K562 (cell line): ENCODE data around the gene GPR137C. TPM values are rescaled to one million over a fixed set of nuclear protein-coding genes. Genes with fewer than 3 reads are reported as not detected.
A peak's percentile ranks its signal among the peaks of the same experiment; 100 is the strongest.

Experiments
- ARID2 ChIP-seq: fragments of 450-650 bp; IDR thresholded peaks from 2 replicates; pipeline ENCODE4 v1.6.1; 2017; ENCODE audit warnings: antibody characterized with exemption, mild to moderate bottlenecking
- ATF1 ChIP-seq, 2 experiments: fragments of 450-650 bp in 1 of 2; IDR thresholded peaks; 2 replicates each; pipeline ENCODE4 v1.6.1; 2016; ENCODE audit warnings: missing compliant biosample characterization in 1 of 2, missing genetic modification characterization in 1 of 2
- CBFA2T3 ChIP-seq: fragments of 450-650 bp; IDR thresholded peaks from 2 replicates; pipeline ENCODE4 v1.6.1; 2017
- HDAC6 ChIP-seq: IDR thresholded peaks from 2 replicates; pipeline ENCODE4 v1.6.1; 2012; ENCODE audit warnings: low read depth, mild to moderate bottlenecking, control low read depth, inconsistent platforms, low read length, moderate library complexity
- MYNN ChIP-seq, 2 experiments: sonication (generic); formaldehyde crosslinking in 1 of 2; IDR thresholded peaks; 2 replicates each; pipeline versions ENCODE4 v1.5.0 to v1.6.1; 2016 to 2020; ENCODE audit warnings: antibody characterized with exemption in 1 of 2, missing genetic modification reagents in 1 of 2
- NFE2L1 ChIP-seq: fragments of 450-650 bp; IDR thresholded peaks from 2 replicates; pipeline ENCODE4 v1.6.1; 2016; ENCODE audit warnings: missing genetic modification characterization, low read depth, mild to moderate bottlenecking, missing compliant biosample characterization, moderate library complexity, borderline replicate concordance
- NRF1 ChIP-seq, 2 experiments: fragments of 450-650 bp; IDR thresholded peaks in 1 of 2; conservative IDR thresholded peaks in 1 of 2; 2 replicates each; pipeline ENCODE4 v1.6.1; 2014; ENCODE audit warnings: mild to moderate bottlenecking in 2 of 2
- PYGO2 ChIP-seq: fragments of 450-650 bp; IDR thresholded peaks from 2 replicates; pipeline ENCODE4 v1.6.1; 2016; ENCODE audit warnings: mild to moderate bottlenecking, missing genetic modification characterization, moderate library complexity, missing compliant biosample characterization
- RAD51 ChIP-seq: fragments of 450-650 bp; IDR thresholded peaks from 2 replicates; pipeline ENCODE4 v1.7.1; 2016; ENCODE audit warnings: low read depth, mild to moderate bottlenecking, borderline replicate concordance
- RNF2 ChIP-seq: sonication (generic); IDR thresholded peaks from 2 replicates; pipeline ENCODE4 v1.6.1; 2016
- SNIP1 ChIP-seq: fragments of 450-650 bp; IDR thresholded peaks from 2 replicates; pipeline ENCODE4 v1.7.1; 2017; ENCODE audit warnings: low read depth, mild to moderate bottlenecking
- TAL1 ChIP-seq: fragments of 450-650 bp; IDR thresholded peaks from 2 replicates; pipeline ENCODE4 v1.6.1; 2016; ENCODE audit warnings: mild to moderate bottlenecking
- ZBED1 ChIP-seq: IDR thresholded peaks from 2 replicates; pipeline ENCODE4 v1.6.1; 2014
- ZNF76 ChIP-seq: fragments of 250-450 bp; sonication (Bioruptor Pico); IDR thresholded peaks from 2 replicates; pipeline ENCODE4 v1.4.0; 2020; ENCODE audit warnings: mild to moderate bottlenecking, moderate library complexity, borderline replicate concordance
- polyA plus RNA-seq, 8 experiments: library from polyadenylated mRNA; depleted of rRNA in 4 of 8; stranded (reverse) in 5 of 8; unstranded in 3 of 8; fragments of >200 nt; fragmentation: Nextera tagmentation in 2 of 8; fragmentation: Illumina TruSeq in 1 of 8; extraction: Ambion mirVana in 2 of 8; extraction: Trizol in 1 of 8; gene quantifications; 2 replicates each; pipeline versions ENCODE4 v1.2.1 to v1.2.3, GENCODE V29; 2011 to 2014; ENCODE audit warnings: inconsistent platforms in 1 of 8, missing spikeins in 1 of 8
- total RNA-seq, 7 experiments: library from RNA; depleted of rRNA in 6 of 7; stranded (reverse); fragments of >200 nt in 6 of 7; fragmentation: Illumina TruSeq in 2 of 7; extraction: Trizol in 2 of 7; gene quantifications; 2 replicates each; pipeline versions ENCODE4 v1.2.1 to v1.2.3, GENCODE V29; 2011 to 2021; ENCODE audit warnings: low replicate concordance in 1 of 7
- TF ChIP-seq, protein P1 (sequence below), 2 experiments: fragments of 450-650 bp; IDR thresholded peaks; 2 replicates each; pipeline ENCODE4 v1.6.1; 2016; ENCODE audit warnings: mild to moderate bottlenecking in 2 of 2, borderline replicate concordance in 1 of 2, low read depth in 1 of 2, moderate library complexity in 1 of 2
- TF ChIP-seq, protein P2 (sequence below): fragments of 450-650 bp; IDR thresholded peaks from 2 replicates; pipeline ENCODE4 v1.6.1; 2016
- TF ChIP-seq, protein P3 (sequence below): sonication (generic); formaldehyde crosslinking; IDR thresholded peaks from 2 replicates; pipeline ENCODE4 v1.8.0; 2022; ENCODE audit warnings: mild to moderate bottlenecking, low read depth, missing genetic modification reagents

The GPR137C gene
- total and polyA plus RNA-seq, 9 of the 15 experiments (the other 6 are each of a cell fraction or from before 2014, with no cell fraction given) = 0.03 to 0.31 (median 0.06) TPM; not detected in 4

DNA sequence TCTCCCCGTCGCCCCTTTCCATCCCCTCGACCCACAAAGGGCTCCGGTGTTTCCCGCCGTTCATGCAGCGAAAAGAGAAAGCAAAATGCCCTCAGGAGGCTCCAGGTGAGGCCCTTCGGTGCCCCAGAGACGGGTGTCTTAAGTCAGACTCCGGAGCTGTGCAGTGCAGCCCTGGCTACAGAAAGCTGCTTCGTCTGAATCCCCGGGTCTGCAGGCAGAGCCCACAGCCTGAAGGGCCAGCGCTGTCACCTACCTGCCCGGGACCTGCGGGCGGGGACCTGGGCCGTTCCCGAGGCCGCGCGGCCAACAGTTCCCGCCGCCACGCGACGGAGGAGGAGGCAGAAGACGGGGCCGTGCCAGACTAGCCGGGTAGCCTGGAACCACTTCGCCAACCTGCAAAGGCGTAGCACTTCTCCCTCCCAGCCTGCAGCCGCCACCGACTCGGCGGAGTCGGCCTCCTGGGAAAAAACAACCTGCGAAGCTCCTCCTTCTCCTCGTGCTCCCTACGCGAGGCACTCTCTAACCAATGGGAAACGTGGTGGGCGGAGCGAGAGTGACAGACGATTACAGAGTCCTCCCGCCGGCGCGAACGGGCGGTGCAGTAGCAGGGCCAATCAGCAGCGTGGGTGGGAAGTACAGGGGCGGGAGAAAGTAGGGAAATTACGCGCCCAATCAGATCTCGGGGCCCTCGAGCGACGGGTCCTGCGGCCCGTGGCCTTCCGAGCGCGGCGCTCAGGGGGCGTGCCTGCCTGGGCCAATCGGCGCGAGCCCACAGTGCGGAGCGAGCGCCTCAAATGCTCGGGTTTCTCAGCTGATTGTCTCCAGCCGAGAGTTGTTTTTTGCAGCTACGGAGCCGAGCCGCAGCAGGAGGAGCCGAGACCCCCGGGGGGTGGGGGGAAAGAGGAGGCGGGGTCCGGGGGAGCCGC lies at the start of gene GPR137C, which contains the start of gene TXNDC16 (continued):
- TF ChIP-seq, protein P1, sequence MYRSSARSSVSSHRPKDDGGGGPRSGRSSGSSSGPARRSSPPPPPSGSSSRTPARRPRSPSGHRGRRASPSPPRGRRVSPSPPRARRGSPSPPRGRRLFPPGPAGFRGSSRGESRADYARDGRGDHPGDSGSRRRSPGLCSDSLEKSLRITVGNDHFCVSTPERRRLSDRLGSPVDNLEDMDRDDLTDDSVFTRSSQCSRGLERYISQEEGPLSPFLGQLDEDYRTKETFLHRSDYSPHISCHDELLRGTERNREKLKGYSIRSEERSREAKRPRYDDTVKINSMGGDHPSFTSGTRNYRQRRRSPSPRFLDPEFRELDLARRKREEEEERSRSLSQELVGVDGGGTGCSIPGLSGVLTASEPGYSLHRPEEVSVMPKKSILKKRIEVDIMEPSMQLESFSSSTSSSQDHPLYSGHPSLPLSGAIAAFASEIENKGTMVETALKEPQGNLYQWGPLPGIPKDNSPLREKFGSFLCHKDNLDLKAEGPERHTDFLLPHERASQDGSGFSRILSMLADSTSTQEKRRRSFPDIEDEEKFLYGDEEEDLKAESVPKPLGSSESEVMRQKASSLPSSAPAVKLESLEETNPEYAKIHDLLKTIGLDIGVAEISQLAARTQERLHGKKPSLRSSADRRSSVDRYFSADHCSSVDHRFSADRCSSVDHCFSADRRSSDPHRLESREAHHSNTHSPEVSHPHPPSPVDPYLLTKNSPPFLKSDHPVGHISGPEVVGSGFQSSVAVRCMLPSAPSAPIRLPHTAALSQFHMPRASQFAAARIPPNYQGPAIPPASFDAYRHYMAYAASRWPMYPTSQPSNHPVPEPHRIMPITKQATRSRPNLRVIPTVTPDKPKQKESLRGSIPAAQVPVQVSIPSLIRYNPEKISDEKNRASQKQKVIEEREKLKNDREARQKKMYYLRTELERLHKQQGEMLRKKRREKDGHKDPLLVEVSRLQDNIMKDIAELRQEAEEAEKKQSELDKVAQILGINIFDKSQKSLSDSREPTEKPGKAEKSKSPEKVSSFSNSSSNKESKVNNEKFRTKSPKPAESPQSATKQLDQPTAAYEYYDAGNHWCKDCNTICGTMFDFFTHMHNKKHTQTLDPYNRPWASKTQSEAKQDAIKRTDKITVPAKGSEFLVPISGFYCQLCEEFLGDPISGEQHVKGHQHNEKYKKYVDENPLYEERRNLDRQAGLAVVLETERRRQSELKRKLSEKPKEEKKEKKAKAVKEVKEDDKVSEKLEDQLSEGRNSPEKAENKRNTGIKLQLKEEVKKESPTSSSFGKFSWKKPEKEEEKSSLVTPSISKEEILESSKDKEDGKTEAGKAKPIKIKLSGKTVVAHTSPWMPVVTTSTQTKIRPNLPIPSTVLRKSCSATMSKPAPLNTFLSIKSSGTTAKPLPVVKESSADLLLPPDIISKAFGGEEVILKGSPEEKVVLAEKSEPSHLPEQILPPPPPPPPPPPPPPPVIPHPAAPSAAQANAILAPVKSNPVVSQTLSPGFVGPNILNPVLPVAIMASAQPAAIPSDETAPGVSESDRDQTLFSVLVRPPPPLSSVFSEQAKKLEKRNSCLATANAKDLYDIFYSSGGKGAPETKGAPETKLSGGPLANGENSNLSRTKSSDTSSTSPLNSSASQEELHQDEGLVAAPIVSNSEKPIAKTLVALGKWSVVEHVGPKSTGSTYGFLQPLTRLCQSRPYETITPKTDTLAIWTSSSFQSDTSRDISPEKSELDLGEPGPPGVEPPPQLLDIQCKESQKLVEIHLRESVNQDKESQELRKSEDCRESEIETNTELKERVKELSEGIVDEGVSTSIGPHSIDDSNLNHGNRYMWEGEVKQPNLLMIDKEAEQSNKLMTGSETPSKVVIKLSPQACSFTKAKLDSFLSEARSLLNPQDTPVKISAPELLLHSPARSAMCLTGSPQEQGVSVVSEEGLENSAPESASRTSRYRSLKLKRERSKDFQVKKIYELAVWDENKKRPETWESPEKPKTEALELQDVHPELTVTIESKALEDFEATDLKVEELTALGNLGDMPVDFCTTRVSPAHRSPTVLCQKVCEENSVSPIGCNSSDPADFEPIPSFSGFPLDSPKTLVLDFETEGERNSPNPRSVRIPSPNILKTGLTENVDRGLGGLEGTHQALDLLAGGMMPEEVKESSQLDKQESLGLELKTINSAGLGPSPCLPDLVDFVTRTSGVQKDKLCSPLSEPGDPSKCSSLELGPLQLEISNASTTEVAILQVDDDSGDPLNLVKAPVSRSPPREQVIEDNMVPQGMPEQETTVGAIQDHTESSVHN (IDR thresholded peaks at IDR 0.05; ENCODE audit: borderline replicate concordance in 1 of 2, low read depth in 1 of 2) = no peak
- TF ChIP-seq NRF1 (conservative IDR thresholded peaks at IDR 0.05 in 1 of 2, IDR thresholded peaks at IDR 0.05 in 1 of 2) (peak; percentile 77 to 79), ARID2 (no peak), ZBED1 (no peak), CBFA2T3 (no peak), NFE2L1 (tag) (no peak), RAD51 (no peak), PYGO2 (tag) (no peak), SNIP1 (no peak), TAL1 (no peak), ZNF76 (CRISPR knock-in tag) (no peak), HDAC6 (no peak), MYNN (IDR thresholded peaks at IDR 0.05) (no peak), MYNN (CRISPR knock-in tag; IDR thresholded peaks at IDR 0.05) (no peak), RNF2 (no peak; the same call in 1 of the 2 replicates), ATF1 (CRISPR knock-in tag; IDR thresholded peaks at IDR 0.05) (no peak), ATF1 (tag; IDR thresholded peaks at IDR 0.05) (peak; percentile 80)
- TF ChIP-seq, protein P2, sequence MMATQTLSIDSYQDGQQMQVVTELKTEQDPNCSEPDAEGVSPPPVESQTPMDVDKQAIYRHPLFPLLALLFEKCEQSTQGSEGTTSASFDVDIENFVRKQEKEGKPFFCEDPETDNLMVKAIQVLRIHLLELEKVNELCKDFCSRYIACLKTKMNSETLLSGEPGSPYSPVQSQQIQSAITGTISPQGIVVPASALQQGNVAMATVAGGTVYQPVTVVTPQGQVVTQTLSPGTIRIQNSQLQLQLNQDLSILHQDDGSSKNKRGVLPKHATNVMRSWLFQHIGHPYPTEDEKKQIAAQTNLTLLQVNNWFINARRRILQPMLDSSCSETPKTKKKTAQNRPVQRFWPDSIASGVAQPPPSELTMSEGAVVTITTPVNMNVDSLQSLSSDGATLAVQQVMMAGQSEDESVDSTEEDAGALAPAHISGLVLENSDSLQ = peak; percentile 99
- TF ChIP-seq, protein P3, sequence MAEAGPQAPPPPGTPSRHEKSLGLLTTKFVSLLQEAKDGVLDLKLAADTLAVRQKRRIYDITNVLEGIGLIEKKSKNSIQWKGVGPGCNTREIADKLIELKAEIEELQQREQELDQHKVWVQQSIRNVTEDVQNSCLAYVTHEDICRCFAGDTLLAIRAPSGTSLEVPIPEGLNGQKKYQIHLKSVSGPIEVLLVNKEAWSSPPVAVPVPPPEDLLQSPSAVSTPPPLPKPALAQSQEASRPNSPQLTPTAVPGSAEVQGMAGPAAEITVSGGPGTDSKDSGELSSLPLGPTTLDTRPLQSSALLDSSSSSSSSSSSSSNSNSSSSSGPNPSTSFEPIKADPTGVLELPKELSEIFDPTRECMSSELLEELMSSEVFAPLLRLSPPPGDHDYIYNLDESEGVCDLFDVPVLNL (CRISPR knock-in tag) = peak; percentile 16; the same call in 1 of the 2 replicates
